ENCODE data around the gene BEST2.

BEST2 gene

GRCh38 chr19:12721656-12722565, 29.7 kb upstream of the BEST2 start:
- Histone ChIP-seq H2AFZ (ENCODE audit: low read length) (no peak overlapping the region), H3K27ac (ENCODE audit: low read length) (no peak overlapping the region; the same call in 1 of the 2 replicates), H3K79me2 (ENCODE audit: low read length) (peaks cover 62% of the 10 kb centered on the region)

GRCh38 chr19:12722566-12723380, 28.8 kb upstream of the BEST2 start:
- H3K36me3 ChIP-seq (replicated peaks; ENCODE audit: insufficient read depth, low read length), result peaks cover 5% of the 10 kb centered on the region; the same call in 1 of the 2 replicates
- peak overlapping the region; percentile 85 for H3K9ac ChIP-seq (ENCODE audit: low read length)
- no peaks in the 10 kb centered on the region for H3K27me3 ChIP-seq (replicated peaks; ENCODE audit: insufficient read depth, low read length)
- no peaks in the 10 kb centered on the region for H3K9me2 ChIP-seq (replicated peaks; ENCODE audit: insufficient read depth, low read length)
- H3K27ac ChIP-seq (ENCODE audit: low read length), result peak overlapping the region; percentile 61
- TF ChIP-seq EZH2 (optimal IDR thresholded peaks at IDR 0.05; ENCODE audit: low read depth, low read length) (no peak), CTCF (IDR thresholded peaks at IDR 0.05; ENCODE audit: low read length) (no peak), EZH2phosphoT487 (IDR thresholded peaks at IDR 0.05; ENCODE audit: low read length) (no peak)
- H3K4me1 ChIP-seq (ENCODE audit: low read length), result peaks cover 3% of the 10 kb centered on the region; the same call in 1 of the 2 replicates
- H4K20me1 ChIP-seq (ENCODE audit: insufficient read depth, low read length), result no peaks in the 10 kb centered on the region
- H2AFZ ChIP-seq (ENCODE audit: low read length), result peak overlapping the region; percentile 71
- H3F3A ChIP-seq (ENCODE audit: insufficient read depth, low read length), result peaks cover 17% of the 10 kb centered on the region
- peak overlapping the region; percentile 84 for H3K4me3 ChIP-seq (ENCODE audit: low read length)
- peaks cover 54% of the 10 kb centered on the region for H3K79me2 ChIP-seq (ENCODE audit: low read length)
- no peaks in the 10 kb centered on the region for H3K9me3 ChIP-seq (replicated peaks; ENCODE audit: insufficient read depth, low read length)
- peak; percentile 99 for DNase-seq
- H3K4me2 ChIP-seq (ENCODE audit: low read depth, low read length), result peak overlapping the region; percentile 91

More at GRCh38 chr19:12721656-12722565, 29.7 kb upstream of the BEST2 start:
- Histone ChIP-seq H3K27me3 (replicated peaks; ENCODE audit: insufficient read depth, low read length) (no peaks in the 10 kb centered on the region), H3K36me3 (replicated peaks; ENCODE audit: insufficient read depth, low read length) (peaks cover 5% of the 10 kb centered on the region; the same call in 1 of the 2 replicates), H4K20me1 (ENCODE audit: insufficient read depth, low read length) (no peaks in the 10 kb centered on the region), H3K9me2 (replicated peaks; ENCODE audit: insufficient read depth, low read length) (no peaks in the 10 kb centered on the region), H3K9me3 (replicated peaks; ENCODE audit: insufficient read depth, low read length) (no peaks in the 10 kb centered on the region), H3K4me2 (ENCODE audit: low read depth, low read length) (peak overlapping the region; percentile 100), H3K4me3 (ENCODE audit: low read length) (peak overlapping the region; percentile 84), H3K9ac (ENCODE audit: low read length) (peak overlapping the region; percentile 85), H3K4me1 (ENCODE audit: low read length) (peaks cover 3% of the 10 kb centered on the region; the same call in 1 of the 2 replicates), H3F3A (ENCODE audit: insufficient read depth, low read length) (peaks cover 15% of the 10 kb centered on the region)
- TF ChIP-seq EZH2 (optimal IDR thresholded peaks at IDR 0.05; ENCODE audit: low read depth, low read length) (no peak), EZH2phosphoT487 (IDR thresholded peaks at IDR 0.05; ENCODE audit: low read length) (no peak), CTCF (IDR thresholded peaks at IDR 0.05; ENCODE audit: low read length) (no peak)
- peak; percentile 32 for DNase-seq

- H3K9me2 ChIP-seq (replicated peaks; ENCODE audit: insufficient read depth, low read length), result no peaks in the 10 kb centered on the region
- peaks cover 17% of the 10 kb centered on the region for H3F3A ChIP-seq (ENCODE audit: insufficient read depth, low read length)
- H2AFZ ChIP-seq (ENCODE audit: low read length), result peak overlapping the region; percentile 71
- peaks cover 5% of the 10 kb centered on the region; the same call in 1 of the 2 replicates for H3K36me3 ChIP-seq (replicated peaks; ENCODE audit: insufficient read depth, low read length)
- H3K27ac ChIP-seq (ENCODE audit: low read length), result peak overlapping the region; percentile 61
- TF ChIP-seq EZH2 (optimal IDR thresholded peaks at IDR 0.05; ENCODE audit: low read depth, low read length), result no peak
- TF ChIP-seq EZH2phosphoT487 (IDR thresholded peaks at IDR 0.05; ENCODE audit: low read length), result no peak
- TF ChIP-seq CTCF (IDR thresholded peaks at IDR 0.05; ENCODE audit: low read length), result no peak
- DNase-seq, result peak; percentile 21
- no peaks in the 10 kb centered on the region for H3K27me3 ChIP-seq (replicated peaks; ENCODE audit: insufficient read depth, low read length)
- H3K79me2 ChIP-seq (ENCODE audit: low read length), result peaks cover 50% of the 10 kb centered on the region
- H3K9ac ChIP-seq (ENCODE audit: low read length), result peak overlapping the region; percentile 84
- peaks cover 3% of the 10 kb centered on the region; the same call in 1 of the 2 replicates for H3K4me1 ChIP-seq (ENCODE audit: low read length)
- peak overlapping the region; percentile 91 for H3K4me2 ChIP-seq (ENCODE audit: low read depth, low read length)
- peak overlapping the region; percentile 84 for H3K4me3 ChIP-seq (ENCODE audit: low read length)
- H3K9me3 ChIP-seq (replicated peaks; ENCODE audit: insufficient read depth, low read length), result no peaks in the 10 kb centered on the region
- no peaks in the 10 kb centered on the region for H4K20me1 ChIP-seq (ENCODE audit: insufficient read depth, low read length)
Observed at GRCh38 chr19:12723381-12723640, 28.3 kb upstream of the BEST2 start.

Measured in MM.1S (cell line).